Lung (tissue), 12 donors: Measurements from ENCODE around the gene ANKFN1. TPM values are rescaled to one million over a fixed set of nuclear protein-coding genes. Genes with fewer than 3 reads are reported as not detected.

ENCODE experiments used
- ATAC-seq: fragments of 200-7000 bp; cut with Tn5 transposase; one replicate; pipeline ENCODE4 v1.9.1; 2020; ENCODE audit warnings: moderate number of reproducible peaks; ENCODE audit not compliant: insufficient read depth, low FRiP score
- DNase-seq, 3 donors: peaks; one replicate each; pipeline ENCODE4 v3.0.0-alpha.2; 2013 to 2017
- H3K27ac ChIP-seq, 2 donors: one replicate each; pipeline ENCODE4 v1.5.1; 2013; ENCODE audit warnings: mild to moderate bottlenecking in 2 of 2, moderate library complexity in 2 of 2, control low read depth in 1 of 2, inconsistent platforms in 1 of 2, low read depth in 1 of 2, low read length in 1 of 2
- H3K27me3 ChIP-seq, 3 donors: one replicate each; pipeline ENCODE4 v1.5.1; 2013; ENCODE audit warnings: low read length in 2 of 3; ENCODE audit not compliant: control insufficient read depth in 3 of 3, insufficient read depth in 3 of 3
- H3K36me3 ChIP-seq, 4 donors: one replicate each; pipeline ENCODE4 v1.5.1; 2013; ENCODE audit warnings: low read length in 4 of 4, mild to moderate bottlenecking in 1 of 4, moderate library complexity in 1 of 4; ENCODE audit not compliant: control insufficient read depth in 4 of 4, insufficient read depth in 4 of 4
- H3K4me1 ChIP-seq, 5 donors: one replicate each; pipeline ENCODE4 v1.5.1; 2013; ENCODE audit warnings: low read length in 5 of 5, mild to moderate bottlenecking in 2 of 5, moderate library complexity in 1 of 5; ENCODE audit not compliant: control insufficient read depth in 5 of 5, insufficient read depth in 5 of 5
- H3K4me3 ChIP-seq: one replicate; pipeline ENCODE4 v1.5.1; 2013; ENCODE audit warnings: mild to moderate bottlenecking, control low read depth, moderate library complexity
- H3K9ac ChIP-seq, 2 donors: one replicate each; pipeline ENCODE4 v1.5.1; 2013; ENCODE audit warnings: low read length in 2 of 2, control low read depth in 1 of 2; ENCODE audit not compliant: insufficient read depth in 1 of 2
- H3K9me3 ChIP-seq, 4 donors: one replicate each; pipeline ENCODE4 v1.5.1; 2013; ENCODE audit warnings: low read length in 3 of 4, mild to moderate bottlenecking in 1 of 4, moderate library complexity in 1 of 4; ENCODE audit not compliant: control insufficient read depth in 4 of 4, insufficient read depth in 3 of 4
- CTCF ChIP-seq: IDR thresholded peaks from 2 replicates; pipeline ENCODE4 v1.5.1; 2012; ENCODE audit warnings: mild to moderate bottlenecking; ENCODE audit errors: control extremely low read depth, extremely low read depth
- WGBS, 2 donors: extraction: QIAGEN DNeasy Blood & Tissue Kit; methylation state at CpG; one replicate each; pipeline ENCODE4 v1.1.7; 2013; 5-methylcytosine and 5-hydroxymethylcytosine counted together
- polyA plus RNA-seq, 2 donors: library from polyadenylated mRNA; stranded (reverse); fragments of 200-250 nt; gene quantifications; one replicate each; pipeline ENCODE4 v1.2.1, GENCODE V29; 2013
- total RNA-seq, 2 donors: library from RNA; depleted of rRNA in 1 of 2; stranded (reverse); fragments of >200 nt in 1 of 2; gene quantifications; one replicate each; pipeline ENCODE4 v1.2.1, GENCODE V29; 2014 to 2021
- donor health status: control.
- donor health status: control.
- donor health status: Bipolar disorder and iron deficiency.
- donor health status: healthy.
- donor health status: DM: yes; HTN: yes; CAD: no.

The ANKFN1 gene
- total and polyA plus RNA-seq, 4 donors, result 0.39 to 8.5 (median 3.4) TPM

- H3K36me3 ChIP-seq, result no peaks in the 10 kb centered on the region
- no peak for TF ChIP-seq CTCF
- H3K9me3 ChIP-seq, result peaks cover 0 to 3% (median 0%) of the 10 kb centered on the region in 4 donors
- 78 to 88% methylated on average over 6 of the region's 6 CpGs for WGBS, 2 donors
- ATAC-seq (no peak), DNase-seq (no peak)
- H3K27me3 ChIP-seq, result no peaks in the 10 kb centered on the region
- no peak overlapping the region for H3K4me3 ChIP-seq
- H3K9ac ChIP-seq, result no peak overlapping the region
- H3K4me1 ChIP-seq, result no peaks in the 10 kb centered on the region
- no peak overlapping the region for H3K27ac ChIP-seq
These were observed 53.1 kb downstream of the ANKFN1 start for GRCh38 chr17:56206351-56206750.

GRCh38 chr17:56213031-56213430 lies 59.8 kb downstream of the ANKFN1 start:
- H3K27me3 ChIP-seq, result no peaks in the 10 kb centered on the region
- H3K4me1 ChIP-seq, result no peaks in the 10 kb centered on the region
- no peak overlapping the region for H3K27ac ChIP-seq
- WGBS, 2 donors, result 87 to 89% methylated on average over 6 of the region's 6 CpGs
- no peak for TF ChIP-seq CTCF
- DNase-seq, result no peak
- no peak for ATAC-seq
- H3K4me3 ChIP-seq, result no peak overlapping the region
- no peaks in the 10 kb centered on the region for H3K9me3 ChIP-seq
- H3K9ac ChIP-seq, result no peak overlapping the region
- H3K36me3 ChIP-seq, result no peaks in the 10 kb centered on the region

- Histone ChIP-seq H3K36me3 (no peaks in the 10 kb centered on the region), H3K27ac (no peak overlapping the region), H3K4me1 (no peaks in the 10 kb centered on the region), H3K4me3 (no peak overlapping the region), H3K27me3 (no peaks in the 10 kb centered on the region), H3K9me3 (no peaks in the 10 kb centered on the region), H3K9ac (no peak overlapping the region)
- no peak for TF ChIP-seq CTCF
- WGBS, 2 donors, result 92 to 94% methylated on average over 2 of the region's 2 CpGs
- ATAC-seq (no peak), DNase-seq (no peak)
These were observed 64.6 kb downstream of the ANKFN1 start for GRCh38 chr17:56217921-56218320.

GRCh38 chr17:56222255-56222654 lies 69.0 kb downstream of the ANKFN1 start:
- WGBS, 2 donors, result 93 to 100% methylated on average over 1 of the region's 1 CpG
- DNase-seq, result no peak
- H3K4me1 ChIP-seq, result no peaks in the 10 kb centered on the region

More at GRCh38 chr17:56222255-56222654, 69.0 kb downstream of the ANKFN1 start:
- Histone ChIP-seq H3K27me3 (no peaks in the 10 kb centered on the region), H3K27ac (no peak overlapping the region), H3K9ac (no peak overlapping the region), H3K9me3 (no peaks in the 10 kb centered on the region), H3K36me3 (no peaks in the 10 kb centered on the region), H3K4me3 (no peak overlapping the region)
- TF ChIP-seq CTCF, result no peak
- ATAC-seq, result no peak
